MCF 10A (cell line): ENCODE measurements around the gene RICTOR. TPM values are rescaled to one million over a fixed set of nuclear protein-coding genes. Genes with fewer than 3 reads are reported as not detected.

Experiments used
- BruUV-seq: library from RNA; stranded (reverse); fragments of 400-500 nt; replicated peaks from 2 replicates; lab custom pipeline; 2021; lab: Mats Ljungman, UMichigan
- CTCF ChIA-PET: fragments of 300-600 bp; sonication (Branson Sonifier 250); formaldehyde crosslinking; extraction: SDS; loops from one replicate; lab custom pipeline; 2021; ENCODE audit warnings: antibody characterized with exemption, inconsistent platforms; lab: Yijun Ruan, JAX
- POLR2A ChIA-PET: fragments of 300-600, 350-650 bp; sonication (Branson Sonifier 250); formaldehyde crosslinking; extraction: SDS; loops from one replicate; lab custom pipeline; 2020; ENCODE audit warnings: antibody characterized with exemption, inconsistent platforms; lab: Yijun Ruan, JAX
- DNase-seq: peaks from one replicate; pipeline ENCODE4 v3.0.0-alpha.2; 2018; ENCODE audit not compliant: unreplicated experiment
- H3K27ac Mint-ChIP-seq: one replicate; pipeline ENCODE4 v1.8.0; 2022; ENCODE audit warnings: mild to moderate bottlenecking, low read depth, mixed read lengths; ENCODE audit not compliant: unreplicated experiment
- H3K27me3 Mint-ChIP-seq: one replicate; pipeline ENCODE4 v1.8.0; 2022; ENCODE audit warnings: mixed read lengths; ENCODE audit not compliant: insufficient read depth, unreplicated experiment
- H3K36me3 Mint-ChIP-seq: one replicate; pipeline ENCODE4 v1.8.0; 2022; ENCODE audit warnings: mild to moderate bottlenecking, moderate library complexity, mixed read lengths; ENCODE audit not compliant: insufficient read depth, unreplicated experiment
- H3K4me1 Mint-ChIP-seq: one replicate; pipeline ENCODE4 v1.8.0; 2022; ENCODE audit warnings: mixed read lengths; ENCODE audit not compliant: insufficient read depth, unreplicated experiment
- H3K4me3 Mint-ChIP-seq: one replicate; pipeline ENCODE4 v1.8.0; 2022; ENCODE audit warnings: mild to moderate bottlenecking, moderate library complexity, mixed read lengths; ENCODE audit not compliant: unreplicated experiment
- H3K9me3 Mint-ChIP-seq: one replicate; pipeline ENCODE4 v1.8.0; 2022; ENCODE audit warnings: mixed read lengths; ENCODE audit not compliant: unreplicated experiment
- intact Hi-C: fragments of 100-400 bp; cut with micrococcal nuclease; formaldehyde crosslinking; loops from 2 replicates; pipeline ENCODE4 v1.14.1; 2022
- total RNA-seq: library from RNA; stranded (reverse); gene quantifications from 2 replicates; pipeline ENCODE4 v1.2.3, GENCODE V29; 2022
- TF ChIP-seq, protein P1 (sequence below): fragments of 200-600 bp; IDR thresholded peaks from one replicate; pipeline ENCODE4 v1.8.0; 2022; ENCODE audit warnings: antibody characterized with exemption, mild to moderate bottlenecking; ENCODE audit not compliant: unreplicated experiment

The RICTOR gene
- total RNA-seq, 1 experiment from 2014 or later = 25.7 TPM

GRCh38 chr5:39100851-39101396 is 26.7 kb upstream of the RICTOR start:
- H3K9me3 Mint-ChIP-seq = no peaks in the 10 kb centered on the region
- intact Hi-C loops = no loop called here
- H3K36me3 Mint-ChIP-seq = no peaks in the 10 kb centered on the region
- no peaks in the 10 kb centered on the region for H3K27me3 Mint-ChIP-seq
- peaks cover 51% of the 10 kb centered on the region for H3K4me1 Mint-ChIP-seq
- peak overlapping the region; percentile 39 for H3K4me3 Mint-ChIP-seq
- ChIA-PET POLR2A (interaction anchor here (0.6 to 8.3 kb wide), 13 partner anchors 9 to 1651 kb away, joined by 3 to 106 read pairs (median 4); partner anchors contain the start of gene RICTOR), CTCF (interaction anchor here (0.6 to 5.5 kb wide), 7 partner anchors 10 to 1241 kb away, joined by 3 to 40 read pairs (median 4); no protein-coding TSS in a partner anchor)
- DNase-seq = peak; percentile 98
- TF ChIP-seq, protein P1, sequence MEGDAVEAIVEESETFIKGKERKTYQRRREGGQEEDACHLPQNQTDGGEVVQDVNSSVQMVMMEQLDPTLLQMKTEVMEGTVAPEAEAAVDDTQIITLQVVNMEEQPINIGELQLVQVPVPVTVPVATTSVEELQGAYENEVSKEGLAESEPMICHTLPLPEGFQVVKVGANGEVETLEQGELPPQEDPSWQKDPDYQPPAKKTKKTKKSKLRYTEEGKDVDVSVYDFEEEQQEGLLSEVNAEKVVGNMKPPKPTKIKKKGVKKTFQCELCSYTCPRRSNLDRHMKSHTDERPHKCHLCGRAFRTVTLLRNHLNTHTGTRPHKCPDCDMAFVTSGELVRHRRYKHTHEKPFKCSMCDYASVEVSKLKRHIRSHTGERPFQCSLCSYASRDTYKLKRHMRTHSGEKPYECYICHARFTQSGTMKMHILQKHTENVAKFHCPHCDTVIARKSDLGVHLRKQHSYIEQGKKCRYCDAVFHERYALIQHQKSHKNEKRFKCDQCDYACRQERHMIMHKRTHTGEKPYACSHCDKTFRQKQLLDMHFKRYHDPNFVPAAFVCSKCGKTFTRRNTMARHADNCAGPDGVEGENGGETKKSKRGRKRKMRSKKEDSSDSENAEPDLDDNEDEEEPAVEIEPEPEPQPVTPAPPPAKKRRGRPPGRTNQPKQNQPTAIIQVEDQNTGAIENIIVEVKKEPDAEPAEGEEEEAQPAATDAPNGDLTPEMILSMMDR = no peak
- no TSS peak for BruUV-seq
- H3K27ac Mint-ChIP-seq = peak overlapping the region; percentile 97

DNA sequence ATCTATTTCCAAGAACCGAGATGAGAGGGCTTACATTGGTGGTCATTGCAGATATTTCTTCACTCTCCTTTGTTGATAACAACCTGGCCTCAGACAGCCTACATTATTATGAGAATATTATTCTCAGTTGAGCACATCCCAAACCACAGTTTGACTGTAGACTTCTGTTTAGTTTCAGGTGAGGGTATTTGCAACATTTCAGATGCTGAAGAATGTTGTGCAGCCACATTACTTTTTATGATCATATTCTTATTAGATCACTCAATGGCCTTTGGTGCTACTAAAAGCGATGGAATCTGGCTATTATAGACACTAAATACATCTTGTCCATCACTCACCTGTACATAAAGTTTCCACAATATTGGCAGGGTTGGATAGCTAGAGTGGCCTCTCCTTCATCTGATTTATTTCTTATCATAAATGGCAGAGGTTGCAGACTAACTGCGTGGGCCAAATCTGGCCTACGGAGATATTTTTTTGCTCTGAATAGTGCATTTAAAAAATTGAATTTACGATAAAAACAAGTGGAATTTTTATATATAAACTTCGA is 26.2 kb upstream of the RICTOR start:
- H3K4me3 Mint-ChIP-seq = peak overlapping the region; percentile 39
- intact Hi-C loops = no loop called here
- no peaks in the 10 kb centered on the region for H3K36me3 Mint-ChIP-seq
- DNase-seq = no peak
- POLR2A ChIA-PET = interaction anchor here (0.6 to 8.3 kb wide), 12 partner anchors 8 to 1651 kb away, joined by 3 to 106 read pairs (median 4); partner anchors contain the start of gene RICTOR
- no TSS peak for BruUV-seq
- TF ChIP-seq, protein P1 = no peak
- no peaks in the 10 kb centered on the region for H3K9me3 Mint-ChIP-seq
- CTCF ChIA-PET = interaction anchor here (0.8 to 5.5 kb wide), 6 partner anchors 10 to 116 kb away, joined by 3 to 40 read pairs (median 4); no protein-coding TSS in a partner anchor
- peak overlapping the region; percentile 97 for H3K27ac Mint-ChIP-seq
- peaks cover 51% of the 10 kb centered on the region for H3K4me1 Mint-ChIP-seq
- H3K27me3 Mint-ChIP-seq = no peaks in the 10 kb centered on the region

DNA sequence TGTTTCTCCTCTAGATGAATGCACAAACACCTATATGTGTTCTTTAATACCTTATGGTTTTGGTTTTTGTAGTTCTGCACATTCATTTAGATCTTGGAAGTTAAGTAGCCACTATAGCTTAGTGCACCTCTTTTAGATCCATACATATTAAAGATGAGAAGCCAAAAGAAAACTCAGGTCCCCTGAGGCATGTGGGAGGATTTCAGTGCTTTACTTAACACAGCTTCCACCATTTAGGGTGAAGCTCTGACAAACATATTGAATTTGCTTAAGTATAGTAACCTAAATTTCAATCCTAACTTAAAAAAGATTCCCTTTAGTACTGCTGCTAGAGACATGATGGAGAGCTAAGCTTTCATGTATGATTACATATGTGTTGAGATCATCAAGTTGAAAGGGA is 25.6 kb upstream of the RICTOR start:
- Mint-ChIP-seq H3K27me3 (no peaks in the 10 kb centered on the region), H3K9me3 (no peaks in the 10 kb centered on the region), H3K27ac (peak overlapping the region; percentile 97), H3K4me3 (no peak overlapping the region), H3K36me3 (no peaks in the 10 kb centered on the region), H3K4me1 (peaks cover 51% of the 10 kb centered on the region)
- CTCF ChIA-PET = interaction anchor here (1.0 to 5.5 kb wide), 2 partner anchors 19 to 94 kb away, joined by 4 to 40 read pairs; no protein-coding TSS in a partner anchor
- POLR2A ChIA-PET = interaction anchor here (0.8 to 8.3 kb wide), 7 partner anchors 12 to 269 kb away, joined by 3 to 106 read pairs (median 3); partner anchors contain the start of gene RICTOR
- no peak for DNase-seq
- intact Hi-C loops = no loop called here
- TF ChIP-seq, protein P1 = no peak
- BruUV-seq = no TSS peak

GRCh38 chr5:39093352-39093751 is 19.2 kb upstream of the RICTOR start:
- peaks cover 10% of the 10 kb centered on the region for H3K4me1 Mint-ChIP-seq
- intact Hi-C loops = no loop called here
- no peak overlapping the region for H3K27ac Mint-ChIP-seq
- no peak overlapping the region for H3K4me3 Mint-ChIP-seq
- TF ChIP-seq, protein P1 = no peak
- H3K27me3 Mint-ChIP-seq = no peaks in the 10 kb centered on the region
- POLR2A ChIA-PET = interaction anchor here (0.9 to 1.5 kb wide), 3 partner anchors 15 to 229 kb away, joined by 3 to 7 read pairs (median 3); no protein-coding TSS in a partner anchor
- no peaks in the 10 kb centered on the region for H3K36me3 Mint-ChIP-seq
- peaks cover 13% of the 10 kb centered on the region for H3K9me3 Mint-ChIP-seq
- no TSS peak for BruUV-seq
- DNase-seq = peak; percentile 64
- CTCF ChIA-PET = interaction anchor here (0.7 kb wide), 1 partner anchor 26 kb away, joined by 4 read pairs; no protein-coding TSS in a partner anchor
